Measurements from ENCODE around the gene PSORS1C1. TPM values are rescaled to one million over a fixed set of nuclear protein-coding genes. Genes with fewer than 3 reads are reported as not detected.
"Not testable (repeated sequence)": the region's sequence is repeated elsewhere in the genome, so short reads cannot be mapped to it uniquely, and the experiment has no call there.

Gene PSORS1C1
- total RNA-seq, 1 donor from 2014 or later: 1.2 TPM

DNA sequence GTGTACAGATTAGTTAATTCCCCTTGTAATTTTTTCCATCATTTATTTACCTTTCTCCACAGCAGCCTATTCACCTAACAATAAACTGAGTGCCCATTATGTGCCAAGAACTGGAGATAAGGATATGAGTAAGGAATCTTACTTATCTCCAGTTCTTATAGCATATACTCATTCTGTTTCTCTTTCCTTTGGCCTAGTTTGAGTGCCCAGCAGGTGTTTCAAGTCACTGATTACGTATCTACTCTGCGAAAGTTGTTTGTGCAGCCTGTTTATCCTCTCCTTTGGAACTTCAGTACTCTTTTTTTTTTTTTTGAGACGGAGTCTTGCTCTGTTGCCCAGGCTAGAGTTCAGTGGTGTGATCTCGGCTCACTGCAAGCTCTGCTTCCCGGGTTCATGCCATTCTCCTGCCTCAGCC, 73.2 kb downstream of the PSORS1C1 start:
- intact Hi-C loops (cut with DNase I): no loop called here
- no peak for ATAC-seq (ENCODE audit: poor library complexity)
- no peak for DNase-seq

DNA sequence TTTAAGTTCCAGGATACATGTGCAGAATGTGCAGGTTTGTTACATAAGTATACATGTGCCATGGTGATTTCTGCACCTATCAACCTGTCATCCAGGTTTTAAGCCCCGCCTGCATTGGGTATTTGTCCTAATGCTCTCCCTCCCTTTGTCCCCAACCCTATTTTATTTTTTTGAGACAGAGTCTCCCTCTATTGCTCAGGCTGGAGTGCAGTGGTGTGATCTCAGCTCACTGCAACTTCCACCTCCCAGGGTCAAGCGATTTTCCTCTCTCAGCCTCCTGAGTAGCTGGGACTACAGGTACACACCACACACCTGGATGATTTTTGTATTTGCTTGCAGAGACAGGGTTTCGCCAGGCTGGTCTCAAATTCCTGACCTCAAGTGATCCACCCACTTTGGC, 74.6 kb downstream of the PSORS1C1 start:
- intact Hi-C loops (cut with DNase I); DNase-seq; ATAC-seq (ENCODE audit: poor library complexity): not testable (repeated sequence)

Other genes starting within 250 kb of the PSORS1C1 start
- 23.2 TPM for gene DDR1, start 230.3 kb upstream of the PSORS1C1 start, total RNA-seq
- 23.6 TPM for gene GTF2H4, start 206.6 kb upstream of the PSORS1C1 start, total RNA-seq
- 17.2 TPM for gene VARS2, start 200.6 kb upstream of the PSORS1C1 start, total RNA-seq
- not detected for gene SFTA2, start 182.6 kb upstream of the PSORS1C1 start, total RNA-seq
- not detected for gene MUCL3, start 173.8 kb upstream of the PSORS1C1 start, total RNA-seq
- gene MUC21, start 131.1 kb upstream of the PSORS1C1 start, total RNA-seq: not detected
- gene MUC22, start 104.3 kb upstream of the PSORS1C1 start, total RNA-seq: 0.19 TPM
- gene C6orf15, start 2.2 kb upstream of the PSORS1C1 start, total RNA-seq: not detected
- gene CDSN, start 5.6 kb downstream of the PSORS1C1 start, total RNA-seq: not detected
- not detected for gene PSORS1C2, start 24.3 kb downstream of the PSORS1C1 start, total RNA-seq
- 10.9 TPM for gene CCHCR1, start 43.0 kb downstream of the PSORS1C1 start, total RNA-seq
- gene TCF19, start 43.8 kb downstream of the PSORS1C1 start, total RNA-seq: 3.6 TPM
- 0.94 TPM for gene POU5F1, start 55.9 kb downstream of the PSORS1C1 start, total RNA-seq
- 156 TPM for gene HLA-C, start 157.3 kb downstream of the PSORS1C1 start, total RNA-seq
- gene HLA-B, start 242.4 kb downstream of the PSORS1C1 start, total RNA-seq: 398 TPM